ENCODE data around the gene TENM4. TPM values are rescaled to one million over a fixed set of nuclear protein-coding genes. Genes with fewer than 3 reads are reported as not detected.
A peak's percentile ranks its signal among the peaks of the same experiment; 100 is the strongest.

The TENM4 gene
- total RNA-seq, 8 experiments from 2014 or later = 0.59 to 82.2 (median 24.2) TPM

DNA sequence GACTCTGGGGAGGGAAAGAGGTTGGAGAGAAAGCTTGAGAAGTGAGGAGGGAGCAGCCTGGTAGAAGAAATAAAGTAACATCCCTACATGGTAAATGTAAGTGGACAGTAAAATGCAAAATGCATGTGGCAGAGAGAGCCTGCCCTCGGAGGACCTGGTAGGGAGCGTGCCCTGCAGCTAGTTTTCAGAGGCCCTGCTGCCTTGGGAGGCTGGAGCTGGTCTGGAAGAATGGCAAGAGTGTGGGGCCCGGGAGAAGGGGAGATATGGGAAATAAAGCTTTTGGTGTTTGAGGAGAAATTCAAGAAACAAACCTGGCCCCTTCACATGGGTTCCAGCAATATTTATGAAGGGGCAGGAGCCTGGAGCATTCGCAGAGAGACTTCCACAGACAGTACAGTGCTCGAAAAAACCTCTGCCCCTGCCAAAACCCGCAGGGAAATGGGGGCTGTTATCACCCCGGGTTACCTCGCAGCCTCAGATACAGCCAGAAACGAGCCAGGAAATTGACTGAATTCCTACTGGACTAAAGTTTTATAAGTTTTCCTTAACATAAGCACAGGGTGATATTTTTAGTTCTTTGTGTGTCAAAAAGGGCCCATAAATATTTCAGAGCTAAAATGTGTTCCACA is 363.0 kb downstream of the TENM4 start:
- in situ Hi-C loops (cut with MboI; ENCODE audit: low pct_unique_long_range_greater_than_20kb in 2 of 9, low sequenced_read_pairs in 9 of 9, unreplicated experiment in 9 of 9) = loop anchor here in 1 of 9 experiments (25.0 kb wide), 1 partner anchor 416 kb away; no protein-coding TSS in a partner anchor
- Histone ChIP-seq H3K4me1 (replicated peaks in 1 of 2) (peaks cover 29 to 31% of the 10 kb centered on the region in 2 donors), H3K27ac (no peak overlapping the region), H3K4me3 (no peak overlapping the region)
- WGBS, 10 experiments = 38 to 88% (median 70%) methylated on average over 2 to 9 of the region's 9 CpGs; no CpG with 5 or more reads in 1 of the 10 experiments
- ATAC-seq (replicated peaks in 6 of 8) = peak in 4 of 8 experiments; percentile 34 to 66 (median 42)

DNA sequence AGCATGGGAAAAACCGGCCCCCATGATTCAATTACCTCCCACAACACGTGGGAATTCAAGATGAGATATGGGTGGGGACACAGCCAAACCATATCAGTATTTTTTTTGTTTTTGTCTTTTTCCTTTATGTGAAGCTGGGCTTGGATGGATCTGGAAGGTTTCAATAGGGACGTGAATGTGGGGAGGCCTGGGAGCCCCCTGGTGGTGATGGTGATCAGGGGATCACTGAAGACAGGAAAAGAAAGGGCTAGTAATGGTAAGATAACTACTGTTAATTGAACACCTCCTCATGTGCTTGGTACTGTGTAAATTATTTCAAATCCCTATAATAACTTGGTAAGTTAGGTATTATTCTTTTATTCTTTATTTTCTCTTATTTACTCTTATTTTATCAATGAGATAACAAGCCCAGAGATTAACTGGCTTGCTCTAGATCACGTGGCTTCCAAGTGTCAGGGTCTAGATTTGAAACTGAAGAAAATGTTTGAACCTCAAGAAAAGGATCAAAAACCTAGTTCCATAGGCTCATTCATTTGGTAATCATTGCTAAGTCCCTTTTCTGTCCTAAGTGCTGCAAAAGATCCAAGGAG is 364.2 kb downstream of the TENM4 start:
- Histone ChIP-seq H3K4me3 (no peak overlapping the region), H3K4me1 (replicated peaks in 1 of 2) (peaks cover 21 to 24% of the 10 kb centered on the region in 2 donors), H3K27ac (no peak overlapping the region)
- in situ Hi-C loops (cut with MboI; ENCODE audit: low pct_unique_long_range_greater_than_20kb in 2 of 9, low sequenced_read_pairs in 9 of 9, unreplicated experiment in 9 of 9) = loop anchor here in 1 of 9 experiments (25.0 kb wide), 1 partner anchor 414 kb away; no protein-coding TSS in a partner anchor
- ATAC-seq (replicated peaks in 6 of 8) = peak in 3 of 8 experiments; percentile 55 to 60 (median 60)
- 33 to 100% (median 74%) methylated on average over 1 to 3 of the region's 4 CpGs; no CpG with 5 or more reads in 2 of the 10 experiments for WGBS, 10 experiments

DNA sequence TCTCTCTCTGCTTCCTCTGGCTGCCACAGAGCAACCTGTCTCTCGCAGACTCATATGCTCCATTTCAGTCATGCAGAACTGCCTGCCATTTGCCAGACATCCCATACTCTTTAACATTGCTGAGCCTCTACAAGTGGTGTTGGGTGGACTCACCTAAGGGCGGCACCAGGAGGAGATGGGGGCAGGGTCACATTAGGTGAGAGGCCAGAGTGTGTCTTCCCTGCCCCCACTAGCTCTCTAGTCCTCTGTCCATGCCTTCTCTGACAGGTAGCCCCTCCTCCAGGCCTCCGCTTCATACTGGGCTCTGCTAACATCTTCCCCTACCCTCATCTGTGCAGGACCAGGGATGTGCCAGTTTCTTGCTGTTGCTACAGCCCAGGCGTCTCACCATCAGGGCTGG is 366.3 kb downstream of the TENM4 start:
- Histone ChIP-seq H3K4me3 (no peak overlapping the region), H3K4me1 (replicated peaks in 1 of 2) (peaks cover 10 to 12% of the 10 kb centered on the region in 2 donors), H3K27ac (no peak overlapping the region)
- WGBS, 10 experiments = 80 to 100% (median 100%) methylated on average over 1 to 2 of the region's 4 CpGs; no CpG with 5 or more reads in 7 of the 10 experiments
- in situ Hi-C loops (cut with MboI; ENCODE audit: low pct_unique_long_range_greater_than_20kb in 2 of 9, low sequenced_read_pairs in 9 of 9, unreplicated experiment in 9 of 9) = loop anchor here in 2 of 9 experiments (25.0 kb wide), 2 partner anchors 262 to 363 kb away; partner anchors contain the start of gene TENM4 (in 1 of the 2)
- ATAC-seq (replicated peaks in 6 of 8) = no peak

DNA sequence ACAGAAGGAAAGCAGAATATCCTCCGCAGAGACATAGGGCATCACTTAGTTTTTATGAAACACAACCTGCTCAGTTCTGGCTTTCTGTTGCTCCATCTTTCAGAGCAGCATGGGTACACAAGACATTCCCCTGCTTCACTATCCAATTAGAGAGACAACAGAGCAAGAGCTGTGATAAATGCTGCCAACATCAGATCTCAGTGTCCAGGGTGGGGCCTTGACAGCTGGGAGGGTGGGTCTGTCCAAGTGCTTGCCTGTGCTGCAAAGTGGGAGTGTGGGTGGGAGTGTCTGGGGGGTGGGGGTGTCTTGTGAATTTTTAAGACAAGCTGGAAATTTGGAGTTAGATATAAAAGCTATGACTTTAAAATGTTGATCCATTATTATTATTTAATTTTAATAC is 369.6 kb downstream of the TENM4 start:
- in situ Hi-C loops (cut with MboI; ENCODE audit: low pct_unique_long_range_greater_than_20kb in 2 of 9, low sequenced_read_pairs in 9 of 9, unreplicated experiment in 9 of 9) = loop anchor here in 2 of 9 experiments (25.0 kb wide), 2 partner anchors 259 to 366 kb away; partner anchors contain the start of gene TENM4 (in 1 of the 2)
- ATAC-seq (replicated peaks in 6 of 8) = peak in 2 of 8 experiments; percentile 29 to 53

DNA sequence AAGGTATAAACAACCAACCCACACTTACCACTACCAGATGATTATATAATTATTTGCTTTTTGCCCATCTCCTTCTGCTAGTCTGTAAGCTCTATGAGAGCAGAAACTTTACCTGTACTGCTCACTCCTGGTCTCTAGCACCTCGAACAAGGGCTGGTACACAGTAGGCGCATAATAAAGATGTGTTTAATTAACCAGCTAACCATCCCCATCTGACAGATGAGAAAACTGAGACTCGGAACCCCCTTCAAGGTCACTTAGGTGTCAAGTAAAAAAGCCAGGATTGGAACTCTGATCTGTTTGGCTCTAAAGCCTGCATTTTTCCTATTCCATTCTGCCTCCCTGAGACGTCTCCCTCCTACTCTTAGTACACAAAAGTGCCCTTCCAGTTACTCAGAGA is 370.3 kb downstream of the TENM4 start:
- 0 to 100% (median 100%) methylated on average over 1 to 4 of the region's 4 CpGs; no CpG with 5 or more reads in 1 of the 10 experiments for WGBS, 10 experiments
- ATAC-seq (replicated peaks in 6 of 8) = no peak
- Histone ChIP-seq H3K4me3 (no peak overlapping the region), H3K27ac (no peak overlapping the region), H3K4me1 (replicated peaks in 1 of 2) (peaks cover 6 to 7% of the 10 kb centered on the region in 2 donors)
- in situ Hi-C loops (cut with MboI; ENCODE audit: low pct_unique_long_range_greater_than_20kb in 2 of 9, low sequenced_read_pairs in 9 of 9, unreplicated experiment in 9 of 9) = loop anchor here in 2 of 9 experiments (25.0 kb wide), 2 partner anchors 258 to 367 kb away; partner anchors contain the start of gene TENM4 (in 1 of the 2)

More for the DNA sequence above, 369.6 kb downstream of the TENM4 start:
- no peak overlapping the region for H3K4me3 ChIP-seq
- H3K27ac ChIP-seq = no peak overlapping the region
- WGBS, 10 experiments = 100% methylated on average over 1 of the region's 1 CpG; no CpG with 5 or more reads in 7 of the 10 experiments
- peaks cover 6 to 7% of the 10 kb centered on the region in 2 donors for H3K4me1 ChIP-seq (replicated peaks in 1 of 2)

DNA sequence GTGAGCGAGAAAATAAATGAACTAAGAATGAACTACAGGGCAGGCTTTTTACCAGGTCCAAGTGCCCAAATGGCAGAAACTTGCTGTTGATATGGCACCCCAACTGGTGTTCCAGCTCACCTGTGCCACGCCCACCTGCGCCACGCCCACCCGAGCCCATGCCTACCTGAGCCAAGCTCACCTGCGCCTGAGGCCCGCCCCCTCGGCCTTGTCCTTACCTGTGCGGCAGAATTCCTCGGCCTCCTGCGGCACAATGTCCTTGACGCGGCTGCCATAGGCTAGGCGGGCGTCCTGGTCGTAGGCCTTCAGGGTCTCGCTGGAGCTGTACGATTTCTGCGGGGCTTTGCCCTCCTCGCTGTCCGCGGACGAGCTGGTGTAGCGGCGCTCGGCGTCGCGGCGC is 371.3 kb downstream of the TENM4 start:
- no peak overlapping the region for H3K4me3 ChIP-seq
- H3K4me1 ChIP-seq (replicated peaks in 1 of 2) = peaks cover 11 to 15% of the 10 kb centered on the region in 2 donors
- WGBS, 10 experiments = 90 to 100% (median 95%) methylated on average over 1 to 20 of the region's 30 CpGs; no CpG with 5 or more reads in 6 of the 10 experiments
- in situ Hi-C loops (cut with MboI; ENCODE audit: low pct_unique_long_range_greater_than_20kb in 2 of 9, low sequenced_read_pairs in 9 of 9, unreplicated experiment in 9 of 9) = loop anchor here in 2 of 9 experiments (25.0 kb wide), 2 partner anchors 257 to 368 kb away; partner anchors contain the start of gene TENM4 (in 1 of the 2)
- ATAC-seq (replicated peaks in 6 of 8) = no peak
- H3K27ac ChIP-seq = no peak overlapping the region

DNA sequence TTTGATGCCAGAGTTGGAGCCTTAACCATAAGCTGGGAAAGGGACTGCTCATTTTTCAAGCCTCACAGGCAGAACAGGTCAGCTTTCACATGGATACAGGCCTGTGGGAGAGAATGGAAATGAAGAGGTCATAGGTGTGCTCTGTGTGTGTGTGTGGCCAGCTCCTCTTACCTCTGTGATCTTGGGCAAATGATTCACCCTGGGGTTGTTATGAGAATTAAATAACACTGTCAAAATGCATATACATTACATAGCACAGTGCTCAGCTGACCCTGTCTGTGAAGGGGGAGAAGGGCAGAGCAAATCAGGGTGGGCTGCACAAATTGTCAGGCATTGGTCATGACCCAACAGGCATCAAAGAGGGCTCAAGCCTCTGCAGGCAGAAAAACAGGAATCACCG is 372.5 kb downstream of the TENM4 start:
- Histone ChIP-seq H3K27ac (no peak overlapping the region), H3K4me1 (replicated peaks in 1 of 2) (peaks cover 19 to 22% of the 10 kb centered on the region in 2 donors), H3K4me3 (no peak overlapping the region)
- 100% methylated on average over 1 of the region's 1 CpG; no CpG with 5 or more reads in 6 of the 10 experiments for WGBS, 10 experiments
- peak in 1 of 8 experiments; percentile 31 for ATAC-seq (replicated peaks in 6 of 8)
- in situ Hi-C loops (cut with MboI; ENCODE audit: low pct_unique_long_range_greater_than_20kb in 2 of 9, low sequenced_read_pairs in 9 of 9, unreplicated experiment in 9 of 9) = loop anchor here in 2 of 9 experiments (25.0 kb wide), 2 partner anchors 256 to 369 kb away; partner anchors contain the start of gene TENM4 (in 1 of the 2)

DNA sequence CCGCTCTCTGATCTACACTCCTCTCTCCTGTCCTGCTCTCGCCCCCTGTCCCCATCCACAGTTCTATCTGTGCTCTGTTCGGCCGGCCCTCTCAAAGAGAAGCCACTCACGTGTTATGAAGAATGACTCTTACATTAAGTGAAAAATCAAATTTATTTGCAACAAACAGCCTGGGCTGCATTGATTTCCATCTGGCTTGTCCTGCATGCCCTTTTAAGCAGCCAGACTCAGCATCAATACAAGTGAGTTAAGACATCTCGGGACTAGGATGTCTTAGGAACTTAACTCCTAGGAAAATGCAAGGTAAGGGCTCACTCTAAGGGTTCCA is 373.5 kb downstream of the TENM4 start:
- Histone ChIP-seq H3K4me3 (no peak overlapping the region), H3K4me1 (replicated peaks in 1 of 2) (peaks cover 23% of the 10 kb centered on the region in 2 donors)
- in situ Hi-C loops (cut with MboI; ENCODE audit: low pct_unique_long_range_greater_than_20kb in 2 of 9, low sequenced_read_pairs in 9 of 9, unreplicated experiment in 9 of 9) = loop anchor here in 2 of 9 experiments (25.0 kb wide), 2 partner anchors 255 to 370 kb away; partner anchors contain the start of gene TENM4 (in 1 of the 2)

DNA sequence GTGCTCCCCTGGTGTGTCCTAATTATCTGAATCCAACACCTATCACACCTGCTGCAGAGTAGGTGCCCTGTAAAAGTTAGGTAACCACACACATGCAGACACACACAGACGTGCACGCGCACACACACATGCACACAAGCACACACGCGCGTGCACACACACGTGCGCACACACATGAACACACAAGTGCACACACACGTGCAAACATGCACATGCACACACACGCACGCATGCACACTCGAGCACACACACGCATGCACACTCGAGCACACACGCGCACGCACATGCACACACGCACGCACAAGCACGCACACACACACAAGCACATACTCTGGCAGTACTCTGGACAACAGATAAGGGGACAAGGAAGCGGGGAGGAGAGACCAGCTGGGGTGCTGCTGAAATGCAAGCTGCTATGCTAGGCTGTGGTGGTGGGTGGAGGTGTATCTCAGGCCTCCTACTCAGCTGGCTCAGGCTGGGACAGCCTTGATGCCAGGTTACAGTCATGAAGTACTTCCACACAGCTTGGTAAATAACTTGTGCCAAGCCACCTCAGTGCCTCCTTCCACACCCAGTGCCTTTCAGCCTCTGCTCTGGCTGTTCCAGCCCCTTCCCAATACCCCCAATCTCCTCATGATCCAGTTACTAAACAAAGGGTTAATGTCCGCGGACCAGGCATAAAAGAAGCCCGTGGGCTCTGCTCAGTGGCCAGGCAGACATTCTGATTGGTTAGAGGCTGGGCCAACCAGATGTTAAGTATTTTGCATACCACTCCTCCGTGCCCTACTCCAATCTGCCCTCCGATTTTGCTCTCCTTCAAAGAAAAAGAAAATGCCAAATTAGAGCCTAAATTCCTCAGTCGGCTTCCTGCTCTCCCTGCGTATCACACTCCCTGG is 374.1 kb downstream of the TENM4 start:
- ATAC-seq (replicated peaks in 6 of 8) = peak in 6 of 8 experiments; percentile 34 to 89 (median 44)
- Histone ChIP-seq H3K27ac (peak overlapping the region in 1 of 2 donors; percentile 41), H3K4me3 (no peak overlapping the region), H3K4me1 (replicated peaks in 1 of 2) (peaks cover 23 to 24% of the 10 kb centered on the region in 2 donors)
- in situ Hi-C loops (cut with MboI; ENCODE audit: low pct_unique_long_range_greater_than_20kb in 2 of 9, low sequenced_read_pairs in 9 of 9, unreplicated experiment in 9 of 9) = loop anchor here in 2 of 9 experiments (25.0 kb wide), 2 partner anchors 254 to 371 kb away; partner anchors contain the start of gene TENM4 (in 1 of the 2)
- WGBS, 10 experiments = 47 to 97% (median 68%) methylated on average over 3 to 15 of the region's 28 CpGs; no CpG with 5 or more reads in 2 of the 10 experiments

More for the DNA sequence above, 373.5 kb downstream of the TENM4 start:
- H3K27ac ChIP-seq = peak overlapping the region in 1 of 2 donors; percentile 41
- peak in 4 of 8 experiments; percentile 26 to 57 (median 46) for ATAC-seq (replicated peaks in 6 of 8)
- WGBS, 10 experiments = 25 to 100% (median 77%) methylated on average over 1 to 6 of the region's 6 CpGs

DNA sequence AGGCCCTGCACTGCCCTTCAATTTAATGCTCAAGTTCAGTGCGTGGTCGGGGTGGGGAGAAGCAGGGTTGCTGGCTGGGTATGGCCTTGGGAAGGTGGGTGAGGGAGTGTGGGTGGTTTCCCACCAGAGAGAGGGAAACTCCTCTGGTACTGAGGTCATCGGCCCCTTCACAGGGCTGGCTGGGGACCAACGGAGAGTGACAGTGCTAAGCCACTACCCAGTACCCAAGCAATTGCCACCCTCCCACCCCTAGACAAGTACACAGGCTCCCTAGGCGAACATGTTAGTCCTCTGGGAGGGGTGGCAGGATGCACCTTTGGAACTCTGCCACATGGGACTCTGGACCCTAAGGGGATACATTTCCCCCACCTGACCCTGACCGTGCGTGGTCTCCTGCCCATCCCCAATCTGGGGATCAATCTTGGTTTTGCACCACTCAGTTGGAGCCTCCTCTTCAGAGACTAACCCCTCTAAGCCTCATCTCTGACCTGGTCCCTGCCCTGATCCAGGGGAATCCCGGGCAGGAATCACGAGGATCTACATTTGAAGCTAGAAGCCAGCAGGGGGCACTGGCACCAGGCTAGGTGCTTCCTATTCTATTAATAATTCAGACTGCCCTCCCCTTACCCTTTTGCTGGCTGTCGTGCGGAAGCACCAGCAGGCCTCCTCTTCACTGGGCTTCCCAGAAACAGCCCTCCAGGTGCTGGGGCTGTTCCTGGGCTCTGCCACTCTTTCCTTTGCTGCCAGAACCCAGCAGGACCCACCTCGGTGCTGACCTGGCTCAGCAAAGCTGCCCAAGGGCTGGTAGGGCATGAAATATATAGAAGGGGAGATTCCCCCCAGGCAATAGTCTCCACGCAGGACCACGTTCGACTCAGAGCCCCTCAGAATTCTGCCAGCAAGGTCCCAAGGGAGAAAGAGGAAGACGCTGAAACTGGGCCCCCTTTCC is 377.7 kb downstream of the TENM4 start:
- peak in 7 of 8 experiments; percentile 23 to 54 (median 40) for ATAC-seq (replicated peaks in 6 of 8)
- Histone ChIP-seq H3K4me3 (no peak overlapping the region), H3K4me1 (replicated peaks in 1 of 2) (peaks cover 52 to 59% of the 10 kb centered on the region in 2 donors), H3K27ac (peak overlapping the region in 1 of 2 donors; percentile 66)
- 28 to 100% (median 80%) methylated on average over 1 to 12 of the region's 16 CpGs; no CpG with 5 or more reads in 4 of the 10 experiments for WGBS, 10 experiments
- in situ Hi-C loops (cut with MboI; ENCODE audit: low pct_unique_long_range_greater_than_20kb in 2 of 9, low sequenced_read_pairs in 9 of 9, unreplicated experiment in 9 of 9) = loop anchor here in 2 of 9 experiments (25.0 kb wide), 2 partner anchors 251 to 374 kb away; partner anchors contain the start of gene TENM4 (in 1 of the 2)

Measured in motor neuron (in vitro differentiated cells).